Muscle layer of duodenum (tissue), 2 donors: Measurements from ENCODE around the gene NCBP2L.

Experiments
- H3K27ac ChIP-seq: one replicate; pipeline ENCODE4 v1.7.0; 2013; ENCODE audit warnings: mild to moderate bottlenecking, low read length
- H3K27me3 ChIP-seq: one replicate; pipeline ENCODE4 v1.7.0; 2013; ENCODE audit warnings: low read depth, mild to moderate bottlenecking, control low read depth, low read length
- H3K36me3 ChIP-seq, 2 donors: one replicate each; pipeline ENCODE4 v1.7.0; 2013; ENCODE audit warnings: low read length in 2 of 2, control low read depth in 1 of 2, mild to moderate bottlenecking in 1 of 2; ENCODE audit not compliant: insufficient read depth in 2 of 2, control insufficient read depth in 1 of 2
- H3K4me1 ChIP-seq, 2 donors: one replicate each; pipeline ENCODE4 v1.7.0; 2013; ENCODE audit warnings: low read length in 2 of 2, mild to moderate bottlenecking in 2 of 2, control low read depth in 1 of 2, moderate library complexity in 1 of 2; ENCODE audit not compliant: insufficient read depth in 2 of 2, control insufficient read depth in 1 of 2
- H3K4me3 ChIP-seq, 2 donors: one replicate each; pipeline ENCODE4 v1.7.0; 2013; ENCODE audit warnings: low read length in 2 of 2, low read depth in 1 of 2, mild to moderate bottlenecking in 1 of 2
- H3K9me3 ChIP-seq, 2 donors: one replicate each; pipeline ENCODE4 v1.7.0; 2013; ENCODE audit warnings: low read length in 2 of 2, control low read depth in 1 of 2, mild to moderate bottlenecking in 1 of 2; ENCODE audit not compliant: control insufficient read depth in 1 of 2
- donor health status: healthy.

Gene NCBP2L

GRCh38 chrX:107823042-107823441, 45.5 kb downstream of the NCBP2L start:
- no peak overlapping the region for H3K4me3 ChIP-seq
- peaks cover 0 to 4% of the 10 kb centered on the region in 2 donors for H3K9me3 ChIP-seq
- no peak overlapping the region for H3K27ac ChIP-seq
- peaks cover 0 to 8% of the 10 kb centered on the region in 2 donors for H3K4me1 ChIP-seq
- H3K36me3 ChIP-seq: no peaks in the 10 kb centered on the region
- no peaks in the 10 kb centered on the region for H3K27me3 ChIP-seq

DNA sequence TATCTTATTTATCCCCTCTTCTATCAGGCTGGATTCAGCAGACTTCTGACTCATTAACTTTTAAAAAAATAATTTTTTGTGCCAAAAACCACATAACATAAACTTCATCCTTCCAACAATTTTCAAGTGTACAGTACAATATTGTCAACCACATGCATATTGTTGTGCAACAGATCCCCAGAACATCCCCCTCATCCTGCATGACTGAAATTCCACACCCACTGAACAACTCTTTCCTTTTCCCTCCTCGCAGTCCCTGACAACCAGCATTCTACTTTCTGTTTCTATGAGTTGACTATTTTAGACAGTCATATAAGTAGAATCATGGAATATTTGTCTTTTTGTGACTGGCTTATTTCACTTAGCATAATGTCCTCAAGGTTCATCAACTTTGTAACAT, 45.9 kb downstream of the NCBP2L start:
- H3K27me3 ChIP-seq: no peaks in the 10 kb centered on the region
- H3K4me1 ChIP-seq: peaks cover 0 to 8% of the 10 kb centered on the region in 2 donors
- no peak overlapping the region for H3K27ac ChIP-seq
- peaks cover 0 to 4% of the 10 kb centered on the region in 2 donors for H3K9me3 ChIP-seq
- H3K36me3 ChIP-seq: no peaks in the 10 kb centered on the region
- no peak overlapping the region for H3K4me3 ChIP-seq

DNA sequence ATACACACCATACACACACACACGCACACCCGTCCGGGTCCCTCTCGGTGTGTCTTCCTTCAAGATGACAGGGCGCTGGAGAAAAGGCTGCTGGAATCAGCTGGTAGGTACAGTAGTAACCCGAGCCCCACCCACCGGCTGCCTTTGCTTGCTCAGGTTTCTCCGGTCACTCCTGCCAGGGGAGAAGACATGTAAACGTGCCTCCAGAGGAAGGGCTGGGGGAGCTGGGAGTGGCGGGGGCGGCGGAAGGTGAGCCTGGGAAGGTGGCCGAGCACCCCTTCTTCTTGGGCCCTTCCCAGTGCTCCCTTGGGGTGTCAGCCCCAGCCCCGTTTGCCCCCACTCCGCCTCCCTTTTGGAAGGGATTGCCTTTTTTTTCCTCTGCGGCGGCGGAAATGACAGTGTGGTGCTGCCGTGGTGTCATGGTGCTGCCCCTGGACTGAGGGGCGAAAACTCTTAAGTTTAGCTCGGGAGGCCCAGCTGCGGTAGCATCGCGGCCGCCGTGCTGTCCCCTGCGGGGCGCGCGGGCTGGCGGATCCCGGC, 48.2 kb downstream of the NCBP2L start, which contains the start of gene MID2:
Gene MID2 (plus strand): TSS at position 169 of the 540 bp plus-strand sequence. CDS start 561 bp downstream, outside the sequence.
- H3K4me1 ChIP-seq: peaks cover 0 to 8% of the 10 kb centered on the region in 2 donors
- H3K9me3 ChIP-seq: no peaks in the 10 kb centered on the region
- no peaks in the 10 kb centered on the region for H3K36me3 ChIP-seq
- no peaks in the 10 kb centered on the region for H3K27me3 ChIP-seq
- peak within 1 kb of the TSS; percentile 50 to 58 for H3K4me3 ChIP-seq
- H3K27ac ChIP-seq: peak within 1 kb of the TSS; percentile 80

DNA sequence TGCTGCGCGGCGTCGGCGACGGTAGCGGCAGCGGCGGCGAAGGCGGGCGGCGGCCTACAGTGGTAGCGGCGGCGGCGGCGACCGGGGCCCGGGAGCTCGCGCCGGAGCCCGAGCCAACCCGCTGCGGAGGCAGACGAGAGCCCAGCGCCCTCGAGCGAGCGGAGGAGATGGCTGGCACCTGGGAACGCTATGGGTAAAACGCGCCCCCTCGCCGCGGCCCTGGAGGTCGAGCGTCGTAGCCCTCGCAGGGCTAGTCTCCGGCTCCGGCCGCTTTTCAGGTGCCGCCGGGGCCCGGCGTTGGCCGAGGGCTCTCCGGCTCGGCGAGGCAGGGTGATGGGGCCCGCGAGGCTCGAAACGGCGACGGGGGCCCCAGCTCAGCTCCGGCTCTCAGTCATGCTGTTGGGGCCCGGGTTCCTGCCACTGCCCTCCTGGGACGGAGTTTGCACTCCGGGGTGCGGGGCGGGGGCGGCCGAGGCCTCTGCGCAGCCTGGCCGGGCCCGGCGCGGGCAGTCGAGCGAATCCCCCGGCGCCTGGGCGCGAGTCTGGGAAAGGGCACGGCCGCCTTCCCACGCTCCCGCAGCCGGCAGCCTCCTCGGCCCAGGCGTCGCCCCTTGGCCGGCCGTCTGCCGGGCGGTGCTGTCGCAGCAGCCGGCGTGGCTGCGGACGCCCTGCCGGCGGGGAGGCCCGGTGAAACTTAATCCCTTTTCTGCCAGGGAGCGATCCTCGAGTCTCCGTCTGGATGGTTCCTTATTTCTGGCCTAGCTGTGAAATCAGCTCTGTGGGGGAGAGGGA, 48.9 kb downstream of the NCBP2L start:
- Histone ChIP-seq H3K9me3 (no peaks in the 10 kb centered on the region), H3K27ac (peak overlapping the region; percentile 80), H3K27me3 (no peaks in the 10 kb centered on the region), H3K4me1 (peaks cover 0 to 8% of the 10 kb centered on the region in 2 donors), H3K4me3 (peak overlapping the region; percentile 47 to 58), H3K36me3 (no peaks in the 10 kb centered on the region)

DNA sequence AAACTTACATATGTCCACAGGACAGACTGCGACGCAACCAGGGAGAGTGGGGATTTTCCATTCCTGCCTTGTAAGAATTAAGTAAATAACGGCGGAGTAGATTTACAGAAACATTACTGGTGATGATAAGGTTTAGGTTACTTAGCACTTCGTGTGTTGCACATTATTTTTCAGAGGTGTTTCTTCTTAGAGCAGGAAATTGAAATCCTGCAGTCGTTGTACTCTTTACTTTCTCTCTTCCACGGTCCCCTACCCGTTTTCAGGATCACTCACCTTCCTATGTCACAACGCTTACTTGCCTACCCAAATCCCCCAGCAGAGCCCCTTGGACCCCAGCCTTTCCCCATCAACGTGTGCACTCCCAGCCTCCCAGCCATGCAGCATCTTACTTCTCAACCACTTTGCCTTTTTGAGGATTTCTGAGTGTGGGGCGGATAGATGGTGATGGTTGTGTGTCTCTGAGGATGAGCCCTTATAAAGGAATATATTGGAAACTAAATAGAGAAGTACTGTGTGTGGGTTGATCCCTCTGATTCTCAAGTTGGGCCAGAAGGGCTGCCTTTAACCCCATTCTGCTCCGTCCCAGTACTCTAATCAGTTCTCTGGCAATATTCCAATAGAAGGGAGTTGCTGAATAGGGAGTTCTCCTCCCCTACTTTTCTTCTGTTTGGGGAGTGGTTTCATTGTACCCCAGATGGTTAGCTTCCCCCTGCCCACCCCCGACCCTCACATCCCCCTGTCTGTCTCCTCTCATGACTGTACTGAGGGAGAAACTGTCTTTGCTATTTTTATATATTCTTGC, 49.7 kb downstream of the NCBP2L start:
- Histone ChIP-seq H3K4me3 (peak overlapping the region; percentile 47 to 58), H3K27me3 (no peaks in the 10 kb centered on the region), H3K27ac (peak overlapping the region; percentile 80), H3K4me1 (peaks cover 0 to 8% of the 10 kb centered on the region in 2 donors), H3K9me3 (no peaks in the 10 kb centered on the region), H3K36me3 (no peaks in the 10 kb centered on the region)

- peaks cover 0 to 8% of the 10 kb centered on the region in 2 donors for H3K4me1 ChIP-seq
- H3K4me3 ChIP-seq: no peak overlapping the region
- no peaks in the 10 kb centered on the region for H3K27me3 ChIP-seq
- no peaks in the 10 kb centered on the region for H3K9me3 ChIP-seq
- no peaks in the 10 kb centered on the region for H3K36me3 ChIP-seq
- H3K27ac ChIP-seq: peak overlapping the region; percentile 80
Measured at GRCh38 chrX:107827852-107828251, 50.3 kb downstream of the NCBP2L start.

- no peak overlapping the region for H3K4me3 ChIP-seq
- no peaks in the 10 kb centered on the region for H3K36me3 ChIP-seq
- H3K27ac ChIP-seq: no peak overlapping the region
- H3K4me1 ChIP-seq: peaks cover 0 to 6% of the 10 kb centered on the region in 2 donors
- no peaks in the 10 kb centered on the region for H3K9me3 ChIP-seq
- H3K27me3 ChIP-seq: no peaks in the 10 kb centered on the region
Measured at GRCh38 chrX:107829878-107830277, 52.3 kb downstream of the NCBP2L start.

- no peaks in the 10 kb centered on the region for H3K27me3 ChIP-seq
- H3K4me1 ChIP-seq: peaks cover 0 to 4% of the 10 kb centered on the region in 2 donors
- H3K27ac ChIP-seq: no peak overlapping the region
- no peaks in the 10 kb centered on the region for H3K9me3 ChIP-seq
- no peak overlapping the region for H3K4me3 ChIP-seq
- no peaks in the 10 kb centered on the region for H3K36me3 ChIP-seq
Measured at GRCh38 chrX:107831071-107831730, 53.7 kb downstream of the NCBP2L start.

DNA sequence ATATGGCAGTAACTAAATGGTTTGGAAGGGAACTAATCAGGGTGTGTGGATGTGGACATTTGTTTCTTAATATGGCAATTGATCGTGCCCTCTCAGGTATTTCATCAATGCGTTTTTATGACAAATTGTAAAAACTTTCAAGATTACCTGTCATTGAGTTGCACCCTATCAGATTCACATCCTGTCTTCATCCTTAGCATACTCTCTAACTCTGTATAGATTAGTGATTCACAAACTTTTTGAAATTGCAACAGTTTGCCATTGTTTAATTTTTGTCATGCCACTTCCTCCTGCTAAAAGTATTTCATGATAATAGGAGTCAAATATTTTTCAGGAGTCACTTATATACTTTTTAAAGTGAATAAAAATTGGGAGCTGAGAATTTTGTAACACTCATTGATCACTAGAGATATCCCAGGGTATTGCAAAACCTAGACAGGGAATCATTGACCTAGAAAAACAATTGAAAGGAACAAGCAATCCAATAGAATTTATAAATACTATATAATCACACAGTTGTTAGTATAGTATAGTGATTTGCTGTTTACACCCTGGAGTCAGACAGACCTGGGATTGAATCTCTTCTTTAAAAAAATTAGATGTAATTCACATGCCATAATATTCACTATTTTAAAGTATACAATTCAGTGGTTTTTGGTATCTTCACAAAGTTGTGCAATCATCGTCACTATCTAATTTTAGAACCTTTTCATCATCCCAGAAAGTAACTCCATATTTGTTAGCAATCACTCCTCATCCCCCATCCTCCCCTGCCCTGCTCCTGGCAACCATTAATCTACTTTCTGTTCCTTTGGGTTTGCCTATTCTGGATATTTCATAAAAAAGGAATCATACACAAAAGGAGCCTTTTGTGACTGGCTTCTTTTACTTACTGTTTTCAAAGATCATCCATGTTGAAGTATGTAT, 57.0 kb downstream of the NCBP2L start:
- Histone ChIP-seq H3K4me3 (no peak overlapping the region), H3K4me1 (peaks cover 0 to 5% of the 10 kb centered on the region in 2 donors), H3K36me3 (no peaks in the 10 kb centered on the region), H3K27me3 (no peaks in the 10 kb centered on the region), H3K27ac (no peak overlapping the region), H3K9me3 (no peaks in the 10 kb centered on the region)

- H3K36me3 ChIP-seq: peaks cover 0 to 11% of the 10 kb centered on the region in 2 donors
- no peak overlapping the region for H3K27ac ChIP-seq
- H3K9me3 ChIP-seq: no peaks in the 10 kb centered on the region
- no peak overlapping the region for H3K4me3 ChIP-seq
- H3K27me3 ChIP-seq: no peaks in the 10 kb centered on the region
- peaks cover 0 to 5% of the 10 kb centered on the region in 2 donors for H3K4me1 ChIP-seq
Measured at GRCh38 chrX:107836958-107837357, 59.4 kb downstream of the NCBP2L start.
